Right lobe of liver (tissue), 4 donors: ENCODE measurements around the gene DPF1.

Source experiments
- POLR2A ChIP-seq: fragments of 450-650 bp; IDR thresholded peaks from one replicate; pipeline ENCODE4 v1.6.1; 2017; ENCODE audit warnings: antibody characterized with exemption, mild to moderate bottlenecking
- TF ChIP-seq, protein P1 (sequence below), 4 donors: fragments of 200-600 bp in 3 of 4; fragments of 450-650 bp in 1 of 4; IDR thresholded peaks; one replicate each; pipeline versions ENCODE4 v1.5.1 to v1.8.0; 2016 to 2022; ENCODE audit warnings: antibody characterized with exemption in 4 of 4, mild to moderate bottlenecking in 2 of 4
- donor health status: DM: no; HTN: no; CAD: no.
- donor health status: DM: no; HTN: no; CAD: no.
- donor health status: DM: no; HTN: yes; CAD: no.

DNA sequence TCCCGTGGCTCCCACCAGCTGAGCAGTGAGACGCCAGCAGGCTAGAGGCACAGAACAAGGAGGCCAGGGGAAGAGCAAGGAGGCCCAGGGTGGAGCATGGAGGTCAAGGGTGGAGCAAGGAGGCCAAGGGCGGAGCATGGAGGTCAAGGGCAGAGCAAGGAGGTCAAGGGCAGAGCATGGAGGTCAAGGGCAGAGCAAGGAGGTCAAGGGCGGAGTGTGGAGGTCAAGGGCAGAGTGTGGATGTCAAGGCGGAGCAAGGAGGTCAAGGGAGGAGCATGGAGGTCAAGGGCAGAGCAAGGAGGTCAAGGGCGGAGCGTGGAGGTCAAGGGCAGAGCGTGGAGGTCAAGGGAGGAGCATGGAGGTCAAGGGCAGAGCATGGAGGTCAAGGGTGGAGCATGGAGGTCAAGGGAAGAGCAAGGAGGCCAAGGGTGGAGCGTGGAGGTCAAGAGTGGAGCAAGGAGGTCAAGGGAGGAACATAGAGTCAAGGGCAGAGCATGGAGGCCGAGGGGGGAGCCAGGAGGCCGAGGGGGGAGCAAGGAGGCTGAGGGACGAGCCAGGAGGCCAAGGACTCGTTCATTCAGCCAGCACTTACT lies 27.7 kb downstream of the DPF1 start:
- no peak for TF ChIP-seq POLR2A
- TF ChIP-seq, protein P1, sequence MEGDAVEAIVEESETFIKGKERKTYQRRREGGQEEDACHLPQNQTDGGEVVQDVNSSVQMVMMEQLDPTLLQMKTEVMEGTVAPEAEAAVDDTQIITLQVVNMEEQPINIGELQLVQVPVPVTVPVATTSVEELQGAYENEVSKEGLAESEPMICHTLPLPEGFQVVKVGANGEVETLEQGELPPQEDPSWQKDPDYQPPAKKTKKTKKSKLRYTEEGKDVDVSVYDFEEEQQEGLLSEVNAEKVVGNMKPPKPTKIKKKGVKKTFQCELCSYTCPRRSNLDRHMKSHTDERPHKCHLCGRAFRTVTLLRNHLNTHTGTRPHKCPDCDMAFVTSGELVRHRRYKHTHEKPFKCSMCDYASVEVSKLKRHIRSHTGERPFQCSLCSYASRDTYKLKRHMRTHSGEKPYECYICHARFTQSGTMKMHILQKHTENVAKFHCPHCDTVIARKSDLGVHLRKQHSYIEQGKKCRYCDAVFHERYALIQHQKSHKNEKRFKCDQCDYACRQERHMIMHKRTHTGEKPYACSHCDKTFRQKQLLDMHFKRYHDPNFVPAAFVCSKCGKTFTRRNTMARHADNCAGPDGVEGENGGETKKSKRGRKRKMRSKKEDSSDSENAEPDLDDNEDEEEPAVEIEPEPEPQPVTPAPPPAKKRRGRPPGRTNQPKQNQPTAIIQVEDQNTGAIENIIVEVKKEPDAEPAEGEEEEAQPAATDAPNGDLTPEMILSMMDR (IDR thresholded peaks at IDR 0.05) = no peak
